Upper lobe of left lung (tissue), 6 donors: Measurements from ENCODE around the gene GPN1. TPM values are rescaled to one million over a fixed set of nuclear protein-coding genes. Genes with fewer than 3 reads are reported as not detected.
A peak's percentile ranks its signal among the peaks of the same experiment; 100 is the strongest.

Experiments used
- ATAC-seq, 2 donors: fragments of 200-7000 bp; cut with Tn5 transposase; one replicate each; pipeline ENCODE4 v1.9.1; 2022; ENCODE audit warnings: mild to moderate bottlenecking in 2 of 2, moderate library complexity in 2 of 2; ENCODE audit not compliant: low FRiP score in 2 of 2
- DNase-seq, 2 donors: peaks; one replicate each; pipeline ENCODE4 v3.0.0-alpha.2; 2019 to 2020
- H3K27ac ChIP-seq, 4 donors: fragments of 200-600 bp; sonication (generic); one replicate each; pipeline ENCODE4 v1.5.1; 2016 to 2019
- H3K27me3 ChIP-seq, 4 donors: fragments of 200-600 bp; sonication (generic); one replicate each; pipeline ENCODE4 v1.5.1; 2017 to 2019
- H3K36me3 ChIP-seq, 4 donors: fragments of 200-600 bp; sonication (generic); one replicate each; pipeline ENCODE4 v1.5.1; 2016 to 2019
- H3K4me1 ChIP-seq, 4 donors: fragments of 200-600 bp; sonication (generic); one replicate each; pipeline ENCODE4 v1.5.1; 2018 to 2019
- H3K4me3 ChIP-seq, 4 donors: fragments of 200-600 bp; sonication (generic); one replicate each; pipeline ENCODE4 v1.5.1; 2017 to 2019; ENCODE audit warnings: mild to moderate bottlenecking in 2 of 4, moderate library complexity in 1 of 4
- H3K9me3 ChIP-seq, 4 donors: fragments of 200-600 bp; sonication (generic); one replicate each; pipeline ENCODE4 v1.5.1; 2018 to 2019
- CTCF ChIP-seq, 6 experiments: fragments of 450-650 bp in 4 of 6; fragments of 200-600 bp in 2 of 6; sonication (generic) in 2 of 6; IDR thresholded peaks; one replicate each; pipeline ENCODE4 v1.5.1; 2016 to 2019; ENCODE audit warnings: antibody characterized with exemption in 6 of 6
- EP300 ChIP-seq, 4 donors: sonication (generic); formaldehyde crosslinking; IDR thresholded peaks; one replicate each; pipeline ENCODE4 v1.5.1; 2017; ENCODE audit warnings: antibody characterized with exemption in 4 of 4, control low read depth in 2 of 4
- POLR2A ChIP-seq, 4 donors: fragments of 450-650 bp; IDR thresholded peaks; one replicate each; pipeline ENCODE4 v1.5.1; 2016 to 2017; ENCODE audit warnings: antibody characterized with exemption in 4 of 4, mild to moderate bottlenecking in 2 of 4
- POLR2AphosphoS5 ChIP-seq, 2 donors: sonication (generic); formaldehyde crosslinking; IDR thresholded peaks; one replicate each; pipeline ENCODE4 v1.5.1; 2017; ENCODE audit warnings: antibody characterized with exemption in 2 of 2
- WGBS, 2 donors: methylation state at CpG; one replicate each; pipeline ENCODE4 v1.1.5; 2017 to 2018; 5-methylcytosine and 5-hydroxymethylcytosine counted together
- total RNA-seq, 6 donors: library from RNA; depleted of rRNA in 4 of 6; stranded (reverse); fragments of >200 nt in 4 of 6; gene quantifications; one replicate each; pipeline versions ENCODE4 v1.1.0 to v1.2.1, GENCODE V29; 2016 to 2021
- donor health status: DM: no; HTN: no; CAD: no; lungs with moderate emphysema.
- donor health status: DM: no; HTN: yes; CAD: no; lungs with severe emphysema.

The GPN1 gene
- total RNA-seq, 6 donors from 2014 or later = 9.3 to 31.2 (median 21.6) TPM

- no peak for TF ChIP-seq CTCF (IDR thresholded peaks at IDR 0.05)
- no peak for TF ChIP-seq POLR2AphosphoS5 (IDR thresholded peaks at IDR 0.05)
- no peak for TF ChIP-seq EP300 (IDR thresholded peaks at IDR 0.05)
- TF ChIP-seq POLR2A (IDR thresholded peaks at IDR 0.05) = no peak
- DNase-seq (no peak), ATAC-seq (no peak)
- Histone ChIP-seq H3K27ac (no peak overlapping the region), H3K27me3 (no peaks in the 10 kb centered on the region), H3K4me3 (no peak overlapping the region), H3K9me3 (no peaks in the 10 kb centered on the region), H3K4me1 (peaks cover 0 to 7% (median 0%) of the 10 kb centered on the region in 4 donors), H3K36me3 (peaks cover 35 to 97% (median 74%) of the 10 kb centered on the region in 4 donors)
- 85 to 89% methylated on average over 7 of the region's 7 CpGs for WGBS, 2 donors
These were observed 26.5 kb downstream of the GPN1 start for GRCh38 chr2:27655155-27655951.

DNA sequence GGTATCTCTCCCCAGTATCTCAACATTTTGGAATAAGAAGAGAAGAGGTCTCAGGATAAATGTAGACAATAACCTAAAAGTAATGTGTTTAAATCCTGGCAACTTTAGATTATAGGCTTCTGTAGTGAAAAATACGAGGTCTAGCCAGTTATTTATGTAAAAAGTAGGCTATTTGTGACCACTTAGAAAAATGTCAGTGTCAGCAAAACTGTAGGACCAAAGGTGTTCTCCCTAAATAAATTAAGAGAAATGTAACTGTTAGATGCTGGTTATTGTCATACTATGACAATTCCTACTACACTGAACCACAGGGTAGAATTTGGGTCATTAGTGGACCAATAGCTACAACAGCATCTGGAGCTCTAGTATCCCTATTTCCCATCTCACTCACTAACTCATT, 32.5 kb downstream of the GPN1 start:
- Histone ChIP-seq H3K36me3 (peaks cover 17 to 51% (median 38%) of the 10 kb centered on the region in 4 donors), H3K4me1 (peaks cover 23 to 41% (median 27%) of the 10 kb centered on the region in 4 donors), H3K27ac (no peak overlapping the region), H3K27me3 (no peaks in the 10 kb centered on the region), H3K9me3 (no peaks in the 10 kb centered on the region), H3K4me3 (no peak overlapping the region)
- no peak for ATAC-seq
- no peak for TF ChIP-seq EP300 (IDR thresholded peaks at IDR 0.05)
- TF ChIP-seq POLR2A (IDR thresholded peaks at IDR 0.05) = no peak
- no peak for TF ChIP-seq CTCF (IDR thresholded peaks at IDR 0.05)
- TF ChIP-seq POLR2AphosphoS5 (IDR thresholded peaks at IDR 0.05) = no peak
- DNase-seq = no peak
- 89 to 91% methylated on average over 1 of the region's 1 CpG for WGBS, 2 donors

DNA sequence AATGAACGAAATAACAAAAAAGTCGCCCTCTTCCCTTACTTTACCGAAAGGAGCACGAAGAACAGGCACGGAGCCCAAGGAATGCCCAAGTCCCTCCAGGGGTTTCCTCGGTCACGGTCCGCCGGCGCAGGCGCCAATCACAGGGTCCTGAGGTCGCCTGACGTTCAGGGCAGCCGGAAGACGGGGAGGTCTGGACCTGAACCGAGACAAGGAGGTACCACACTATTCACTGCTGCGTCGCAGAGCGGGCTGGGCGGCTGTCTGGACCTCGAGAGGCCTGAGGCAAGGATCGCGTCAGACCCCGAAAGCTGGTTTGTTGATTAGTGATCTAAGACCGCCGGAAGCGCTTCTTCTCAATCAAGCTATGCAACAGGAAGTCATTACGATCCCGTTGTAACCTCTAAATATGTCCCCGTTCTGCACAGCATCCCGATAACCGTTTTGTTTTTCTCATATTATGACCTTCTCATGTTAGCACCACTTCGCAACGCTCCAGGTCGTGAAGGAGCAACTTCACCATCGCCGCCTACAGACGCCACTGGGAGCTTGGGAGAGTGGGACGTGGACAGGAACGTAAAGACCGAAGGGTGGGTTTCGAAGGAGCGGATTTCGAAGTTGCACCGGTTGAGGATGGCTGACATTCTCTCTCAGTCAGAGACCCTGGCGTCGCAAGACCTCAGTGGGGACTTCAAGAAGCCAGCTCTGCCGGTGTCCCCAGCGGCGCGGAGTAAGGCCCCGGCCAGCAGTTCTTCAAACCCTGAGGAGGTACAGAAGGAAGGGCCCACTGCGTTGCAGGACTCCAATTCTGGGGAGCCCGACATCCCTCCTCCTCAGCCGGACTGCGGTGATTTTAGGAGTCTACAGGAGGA, 34.7 kb downstream of the GPN1 start, which contains the start of the genes SLC4A1AP and SUPT7L:
Gene SLC4A1AP (plus strand): TSS at position 605 of the 869 bp plus-strand sequence. CDS start 26 bp downstream, at position 631.
Gene SUPT7L (minus strand): TSS at position 330 of the 869 bp plus-strand sequence. CDS start 1,422 bp downstream, outside the sequence.
- Histone ChIP-seq H3K4me3 (peak within 1 kb of the TSS; percentile 82 to 96 (median 84)), H3K36me3 (peaks cover 9 to 47% (median 31%) of the 10 kb centered on the region in 4 donors), H3K27me3 (no peaks in the 10 kb centered on the region), H3K9me3 (no peaks in the 10 kb centered on the region), H3K27ac (peak within 1 kb of the TSS; percentile 89 to 97 (median 92)), H3K4me1 (peaks cover 23 to 41% (median 30%) of the 10 kb centered on the region in 4 donors)
- ATAC-seq = peak; percentile 93 to 94
- 0% methylated on average over 31 to 44 of the region's 56 CpGs for WGBS, 2 donors
- TF ChIP-seq CTCF (IDR thresholded peaks at IDR 0.05) (peak in 1 of 6 experiments; percentile 22), EP300 (IDR thresholded peaks at IDR 0.05) (no peak), POLR2AphosphoS5 (IDR thresholded peaks at IDR 0.05) (peak; percentile 81), POLR2A (IDR thresholded peaks at IDR 0.05) (peak in 3 of 4 donors; percentile 28 to 51 (median 45))
- DNase-seq = peak; percentile 77 to 94

GRCh38 chr2:27664154-27664574, 35.3 kb downstream of the GPN1 start:
- TF ChIP-seq CTCF (IDR thresholded peaks at IDR 0.05) = no peak
- no peak for TF ChIP-seq POLR2AphosphoS5 (IDR thresholded peaks at IDR 0.05)
- TF ChIP-seq EP300 (IDR thresholded peaks at IDR 0.05) = no peak
- TF ChIP-seq POLR2A (IDR thresholded peaks at IDR 0.05) = no peak
- Histone ChIP-seq H3K27ac (peak overlapping the region; percentile 89 to 97 (median 92)), H3K9me3 (no peaks in the 10 kb centered on the region), H3K4me1 (peaks cover 23 to 41% (median 30%) of the 10 kb centered on the region in 4 donors), H3K27me3 (no peaks in the 10 kb centered on the region), H3K36me3 (peaks cover 10 to 49% (median 34%) of the 10 kb centered on the region in 4 donors), H3K4me3 (peak overlapping the region; percentile 82 to 96 (median 84))
- ATAC-seq (no peak), DNase-seq (no peak)
- WGBS, 2 donors = 6 to 9% methylated on average over 9 to 27 of the region's 28 CpGs
